IPS DF 6.9 (cell line): Measurements from ENCODE around the gene WWOX.

Experiments used
- DNase-seq: peaks from one replicate; pipeline ENCODE4 v3.0.0-alpha.2; 2013; ENCODE audit warnings: low read depth, low spot score
- H3K27ac ChIP-seq: one replicate; pipeline ENCODE4 v1.5.1; 2013; ENCODE audit warnings: low read length, control low read depth
- H3K27me3 ChIP-seq: 2 replicates; pipeline ENCODE4 v1.6.1; 2013; ENCODE audit warnings: mild to moderate bottlenecking, low read length; ENCODE audit not compliant: control insufficient read depth, insufficient read depth
- H3K36me3 ChIP-seq: 2 replicates; pipeline ENCODE4 v1.6.1; 2013; ENCODE audit warnings: low read length; ENCODE audit not compliant: control insufficient read depth, insufficient read depth
- H3K4me1 ChIP-seq: 2 replicates; pipeline ENCODE4 v1.6.1; 2013; ENCODE audit warnings: low read length; ENCODE audit not compliant: control insufficient read depth, insufficient read depth
- H3K4me3 ChIP-seq: 2 replicates; pipeline ENCODE4 v1.5.1; 2013; ENCODE audit warnings: mild to moderate bottlenecking, low read length
- H3K9me3 ChIP-seq: 2 replicates; pipeline ENCODE4 v1.6.1; 2013; ENCODE audit warnings: low read length, inconsistent platforms; ENCODE audit not compliant: control insufficient read depth, insufficient read depth
- WGBS: extraction: QIAGEN DNeasy Blood & Tissue Kit; methylation state at CpG from one replicate; pipeline ENCODE4 v1.1.7; 2013; ENCODE audit warnings: mixed read lengths, missing lambda C conversion rate; ENCODE audit not compliant: insufficient read length, insufficient coverage; 5-methylcytosine and 5-hydroxymethylcytosine counted together

Gene WWOX

GRCh38 chr16:78283548-78284251 is 184.2 kb downstream of the WWOX start:
- no CpG with 5 or more reads among the region's 11 CpGs for WGBS
- Histone ChIP-seq H3K9me3 (no peaks in the 10 kb centered on the region), H3K27me3 (no peaks in the 10 kb centered on the region), H3K4me3 (no peak overlapping the region), H3K4me1 (no peaks in the 10 kb centered on the region; the same call in 1 of the 2 replicates), H3K27ac (no peak overlapping the region), H3K36me3 (no peaks in the 10 kb centered on the region)
- no peak for DNase-seq

DNA sequence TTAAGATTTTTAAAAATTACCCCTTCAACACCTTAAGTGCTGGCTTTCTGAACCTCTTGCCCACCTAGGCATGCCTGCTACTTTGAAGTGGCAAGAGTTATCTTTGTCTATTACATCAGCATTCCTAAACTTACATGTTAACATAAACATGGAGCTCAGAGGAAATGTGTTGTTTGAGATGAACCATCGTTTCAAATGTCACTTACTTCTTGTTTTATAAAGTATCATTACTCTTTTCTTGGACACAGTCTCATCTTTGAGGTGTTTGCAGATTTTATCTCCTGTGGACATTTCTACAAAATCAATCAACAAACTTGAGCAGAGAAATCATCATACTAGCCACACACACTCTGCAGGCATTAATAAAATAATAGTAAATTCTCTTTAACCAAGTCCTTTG is 184.9 kb downstream of the WWOX start:
- H3K27me3 ChIP-seq = no peaks in the 10 kb centered on the region
- no peak overlapping the region for H3K27ac ChIP-seq
- no peak for DNase-seq
- H3K4me3 ChIP-seq = no peak overlapping the region
- no peaks in the 10 kb centered on the region for H3K4me1 ChIP-seq
- H3K36me3 ChIP-seq = no peaks in the 10 kb centered on the region
- no CpG with 5 or more reads among the region's 1 CpG for WGBS
- no peaks in the 10 kb centered on the region for H3K9me3 ChIP-seq

GRCh38 chr16:78284957-78285434 is 185.5 kb downstream of the WWOX start:
- WGBS = no CpG with 5 or more reads among the region's 3 CpGs
- no peaks in the 10 kb centered on the region for H3K36me3 ChIP-seq
- DNase-seq = no peak
- H3K4me1 ChIP-seq = no peaks in the 10 kb centered on the region
- no peak overlapping the region for H3K27ac ChIP-seq
- H3K9me3 ChIP-seq = no peaks in the 10 kb centered on the region
- H3K27me3 ChIP-seq = no peaks in the 10 kb centered on the region
- no peak overlapping the region for H3K4me3 ChIP-seq

GRCh38 chr16:78285437-78285922 is 186.0 kb downstream of the WWOX start:
- no peaks in the 10 kb centered on the region for H3K36me3 ChIP-seq
- H3K4me3 ChIP-seq = no peak overlapping the region
- no peak overlapping the region for H3K27ac ChIP-seq
- no peaks in the 10 kb centered on the region for H3K9me3 ChIP-seq
- no peak for DNase-seq
- no peaks in the 10 kb centered on the region for H3K27me3 ChIP-seq
- no CpG with 5 or more reads among the region's 6 CpGs for WGBS
- H3K4me1 ChIP-seq = no peaks in the 10 kb centered on the region

GRCh38 chr16:78286065-78286464 is 186.6 kb downstream of the WWOX start:
- WGBS = no CpG with 5 or more reads among the region's 4 CpGs
- H3K27ac ChIP-seq = no peak overlapping the region

GRCh38 chr16:78288888-78289287 is 189.4 kb downstream of the WWOX start:
- no peak overlapping the region for H3K27ac ChIP-seq
- H3K4me1 ChIP-seq = no peaks in the 10 kb centered on the region
- DNase-seq = no peak
- no peaks in the 10 kb centered on the region for H3K9me3 ChIP-seq
- WGBS = 100% methylated on average over 2 of the region's 9 CpGs
- no peaks in the 10 kb centered on the region for H3K27me3 ChIP-seq
- no peaks in the 10 kb centered on the region for H3K36me3 ChIP-seq
- no peak overlapping the region for H3K4me3 ChIP-seq

More at GRCh38 chr16:78286065-78286464, 186.6 kb downstream of the WWOX start:
- H3K4me1 ChIP-seq = no peaks in the 10 kb centered on the region
- no peak for DNase-seq
- no peaks in the 10 kb centered on the region for H3K9me3 ChIP-seq
- H3K27me3 ChIP-seq = no peaks in the 10 kb centered on the region
- H3K4me3 ChIP-seq = no peak overlapping the region
- H3K36me3 ChIP-seq = no peaks in the 10 kb centered on the region

GRCh38 chr16:78289373-78289772 is 189.9 kb downstream of the WWOX start:
- no CpG with 5 or more reads among the region's 3 CpGs for WGBS
- Histone ChIP-seq H3K27me3 (no peaks in the 10 kb centered on the region), H3K4me1 (no peaks in the 10 kb centered on the region), H3K36me3 (no peaks in the 10 kb centered on the region), H3K9me3 (no peaks in the 10 kb centered on the region), H3K27ac (no peak overlapping the region), H3K4me3 (no peak overlapping the region)
- DNase-seq = no peak

- Histone ChIP-seq H3K4me3 (no peak overlapping the region), H3K9me3 (no peaks in the 10 kb centered on the region), H3K27ac (no peak overlapping the region), H3K36me3 (no peaks in the 10 kb centered on the region), H3K27me3 (no peaks in the 10 kb centered on the region), H3K4me1 (no peaks in the 10 kb centered on the region)
- no peak for DNase-seq
- WGBS = no CpG with 5 or more reads among the region's 7 CpGs
Measured at GRCh38 chr16:78289844-78290277, 190.4 kb downstream of the WWOX start.

DNA sequence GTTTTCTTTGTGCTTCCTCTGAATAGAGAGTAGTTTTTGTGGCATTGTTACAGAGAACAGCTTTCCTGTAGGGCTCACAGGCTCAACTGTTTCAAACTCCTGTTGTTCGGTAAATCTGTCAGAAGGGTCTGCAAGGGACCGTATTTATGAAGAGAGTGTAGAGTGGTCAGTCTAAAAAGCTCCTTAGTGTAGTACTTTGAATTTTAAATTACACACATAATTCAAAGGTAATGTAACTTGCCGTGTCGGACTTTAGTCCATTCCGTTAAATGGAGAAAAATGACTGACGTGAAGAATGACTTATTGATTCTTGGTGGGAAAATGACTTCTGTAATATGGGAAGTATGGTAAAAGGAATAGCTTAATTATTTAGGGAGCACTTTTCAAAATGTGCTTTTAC is 190.9 kb downstream of the WWOX start:
- Histone ChIP-seq H3K4me1 (no peaks in the 10 kb centered on the region), H3K36me3 (no peaks in the 10 kb centered on the region), H3K27me3 (no peaks in the 10 kb centered on the region), H3K9me3 (no peaks in the 10 kb centered on the region), H3K4me3 (no peak overlapping the region), H3K27ac (no peak overlapping the region)
- no CpG with 5 or more reads among the region's 6 CpGs for WGBS
- DNase-seq = no peak

DNA sequence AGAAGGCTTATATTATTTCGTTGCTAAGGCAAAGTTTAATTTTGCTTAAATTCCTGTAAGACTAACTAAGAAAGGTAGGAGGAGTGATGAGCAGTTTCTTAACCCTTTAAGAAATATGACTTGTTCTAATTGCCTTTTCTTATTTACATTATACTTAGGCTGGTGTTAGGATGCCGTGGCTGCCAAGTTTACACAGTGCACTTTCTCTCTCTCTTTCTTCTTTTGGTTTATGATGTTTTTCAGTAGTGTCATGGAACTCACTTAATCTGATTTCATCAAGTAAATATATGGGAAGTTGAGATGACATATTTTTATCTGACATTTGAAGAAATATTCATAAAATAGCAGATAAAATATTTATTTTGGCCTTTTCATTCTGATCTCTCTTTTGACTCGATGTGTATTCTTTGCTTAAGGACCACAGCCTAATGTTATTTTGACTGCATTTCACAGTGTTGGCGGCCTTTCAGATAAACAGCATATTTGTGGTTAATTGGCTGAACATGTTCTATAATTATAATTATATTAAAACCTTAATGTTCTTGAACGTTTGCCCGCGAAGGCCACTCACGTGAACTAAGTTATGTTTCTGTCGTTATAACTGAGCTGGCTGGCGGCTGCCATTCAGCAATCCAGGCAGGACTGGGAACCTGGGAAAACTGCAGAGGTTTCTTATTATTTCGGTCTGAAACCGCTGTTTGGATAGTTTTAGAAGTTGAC is 191.6 kb downstream of the WWOX start:
- Histone ChIP-seq H3K4me3 (no peak overlapping the region), H3K36me3 (no peaks in the 10 kb centered on the region), H3K4me1 (no peaks in the 10 kb centered on the region), H3K9me3 (no peaks in the 10 kb centered on the region), H3K27me3 (no peaks in the 10 kb centered on the region), H3K27ac (no peak overlapping the region)
- WGBS = no CpG with 5 or more reads among the region's 12 CpGs
- no peak for DNase-seq
